HG02642 (cell line): ENCODE measurements around the gene STK32B.

Experiments used
- ATAC-seq: cut with Tn5 transposase; IDR thresholded peaks from one replicate; pipeline ENCODE4 v1.9.1; 2021; ENCODE audit warnings: mild to moderate bottlenecking; ENCODE audit not compliant: unreplicated experiment, poor library complexity

Gene STK32B

DNA sequence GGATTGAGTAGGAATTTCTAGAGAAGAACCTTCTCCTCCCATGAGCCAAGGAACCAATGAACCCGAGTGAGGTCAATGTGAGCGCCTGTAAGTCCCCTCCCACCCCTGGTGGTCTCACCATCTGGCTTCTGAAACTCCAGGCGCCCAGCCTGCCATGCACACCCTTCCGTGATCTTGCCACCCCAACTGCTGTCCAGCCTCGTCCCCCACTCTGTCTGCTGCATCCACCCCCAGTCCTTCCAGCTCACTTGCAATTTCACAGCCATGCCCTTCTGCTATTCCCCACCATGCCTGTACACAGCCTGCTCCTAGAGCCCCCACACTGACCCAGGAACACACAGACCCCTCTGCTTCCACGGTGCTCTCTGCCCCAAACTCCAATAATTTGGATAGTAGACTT lies 323.7 kb downstream of the STK32B start:
- no peak for ATAC-seq

DNA sequence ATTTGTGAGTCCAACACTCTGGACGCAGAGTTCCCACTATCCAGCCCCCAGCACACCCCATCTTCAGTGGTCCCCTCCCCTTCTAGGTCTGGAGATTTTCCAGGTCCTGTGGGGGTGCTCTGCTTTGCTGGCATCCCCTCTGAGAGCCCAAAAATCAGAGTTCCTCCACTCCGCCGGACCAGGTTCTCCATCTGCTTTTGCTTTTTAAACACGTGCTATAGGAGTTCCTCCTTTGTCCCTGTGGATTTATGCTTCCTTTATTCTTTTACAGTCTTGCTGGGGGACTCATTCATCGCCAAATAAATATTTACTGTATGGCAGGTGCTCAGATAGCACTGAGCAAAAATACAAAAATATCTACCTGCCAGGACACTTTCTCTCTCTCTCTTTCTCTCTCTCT lies 324.7 kb downstream of the STK32B start:
- ATAC-seq = no peak

DNA sequence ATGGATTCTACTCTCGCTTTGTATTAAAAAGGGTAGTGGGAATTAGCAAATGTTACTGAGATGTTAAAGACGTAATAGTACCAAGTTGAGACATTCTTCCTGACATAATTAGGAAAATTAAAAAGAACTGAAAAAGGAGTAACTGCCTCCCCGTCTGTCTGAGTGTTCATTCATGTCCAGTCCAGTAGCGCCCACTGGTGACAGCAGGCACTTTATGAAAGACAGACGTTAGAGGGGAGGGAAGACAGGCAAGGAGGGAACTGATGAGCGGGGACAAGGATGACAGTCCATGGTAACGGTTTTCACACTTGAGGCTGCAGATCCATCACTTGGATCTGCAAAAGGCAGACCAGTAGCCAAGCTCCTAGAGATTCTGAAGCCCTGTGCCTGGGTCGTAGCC lies 326.7 kb downstream of the STK32B start:
- no peak for ATAC-seq

DNA sequence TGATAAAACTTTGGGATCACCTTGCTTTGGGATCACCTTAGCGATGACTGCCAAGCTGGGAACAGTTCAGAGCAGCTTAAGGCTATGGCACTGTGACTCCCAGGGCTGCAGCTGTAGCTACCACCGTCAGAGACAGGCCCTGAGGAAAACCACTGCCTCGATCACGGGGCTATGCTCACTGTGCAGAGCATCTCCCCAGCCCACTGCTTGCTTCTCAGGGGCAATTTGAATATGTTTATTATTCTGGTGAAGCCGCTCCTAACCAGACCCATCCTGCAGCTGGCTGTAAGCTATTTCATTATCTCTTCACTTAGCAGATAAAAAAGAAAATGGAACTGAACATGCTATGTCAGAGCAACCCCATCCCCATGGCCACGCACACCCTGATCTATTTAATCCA lies 328.6 kb downstream of the STK32B start:
- ATAC-seq = no peak

DNA sequence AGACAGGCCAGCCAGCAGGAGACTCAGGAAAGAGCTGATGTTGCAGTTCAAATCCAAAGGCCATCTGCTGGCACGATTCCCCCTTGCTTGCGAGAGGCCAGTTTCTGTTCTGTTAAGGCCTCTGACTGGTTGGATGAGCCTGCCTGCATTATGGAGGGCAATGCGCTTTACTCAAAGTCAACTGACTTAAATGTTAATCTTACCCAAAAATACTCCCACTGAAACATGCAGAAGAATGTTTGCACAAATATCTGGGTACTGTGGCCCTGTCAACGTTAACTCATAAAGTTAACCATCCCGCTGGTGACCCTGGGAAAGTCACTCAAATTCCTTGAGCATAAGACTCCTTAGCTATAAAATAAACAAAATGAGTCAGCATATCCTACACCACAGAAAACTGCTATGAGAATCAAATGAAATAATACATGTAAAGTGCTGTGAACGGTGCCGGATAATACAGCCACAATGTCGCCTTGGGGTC lies 330.7 kb downstream of the STK32B start:
- no peak for ATAC-seq

DNA sequence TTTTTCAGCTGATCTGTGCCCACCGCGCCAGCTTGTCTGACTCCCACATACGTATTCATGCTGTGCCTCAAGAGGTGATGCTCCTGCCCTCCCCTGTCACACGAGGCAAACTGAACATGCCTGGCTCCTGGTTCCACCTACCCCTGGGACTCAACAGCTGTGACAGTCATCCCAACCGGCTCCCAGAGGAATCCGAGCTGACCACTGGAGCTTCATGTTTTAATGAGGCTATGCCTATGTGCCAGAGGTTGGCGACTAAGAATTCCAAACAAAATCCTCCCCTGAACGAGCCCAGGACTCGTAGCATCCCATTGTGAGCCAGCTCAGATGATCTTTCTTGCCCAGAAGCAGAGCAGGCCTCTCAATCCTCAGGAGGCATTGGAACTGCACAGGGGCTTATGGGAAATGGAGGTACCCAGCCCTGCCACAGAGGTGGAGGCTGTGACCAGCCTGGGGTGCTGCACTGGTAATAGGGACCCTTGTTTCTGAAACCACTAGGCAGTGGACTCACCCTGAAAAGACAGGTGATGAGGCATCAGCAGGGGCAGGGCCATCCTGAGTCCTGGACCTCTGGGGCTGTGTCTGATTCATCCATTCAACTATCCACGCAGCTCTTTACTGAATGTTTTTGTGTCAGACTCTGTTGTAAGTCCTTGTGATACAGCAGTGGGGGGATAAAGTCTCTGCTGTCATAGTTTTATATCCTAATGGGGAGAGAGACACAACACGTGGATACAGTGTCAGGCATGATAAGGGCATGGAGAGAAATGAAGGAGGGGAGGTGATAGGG lies 332.1 kb downstream of the STK32B start:
- ATAC-seq = no peak

DNA sequence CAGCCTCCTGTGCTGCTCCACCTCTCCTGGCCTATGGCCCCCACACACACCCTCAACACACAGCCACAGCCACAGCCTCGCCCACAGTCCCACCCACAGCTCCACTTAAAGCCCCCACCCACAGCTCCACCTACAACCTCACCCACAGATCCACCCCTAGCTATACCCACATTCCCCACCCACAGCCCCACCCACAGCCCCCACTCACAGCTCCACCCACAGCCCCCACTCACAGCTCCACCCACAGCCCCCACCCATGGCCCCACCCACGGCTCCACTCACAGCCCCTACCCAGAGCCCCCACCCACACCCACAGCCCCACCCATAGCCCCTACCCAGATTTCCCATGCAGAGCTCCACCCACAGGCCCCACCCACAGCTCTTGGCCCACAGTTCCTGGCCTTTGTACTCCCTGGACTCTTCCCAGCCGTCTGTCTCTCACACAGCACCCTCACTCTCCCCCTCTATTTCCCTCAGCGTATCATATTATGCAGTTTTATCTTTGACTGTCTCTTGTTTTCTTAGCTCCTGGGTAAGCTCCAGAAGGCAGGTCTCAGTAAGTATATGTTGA lies 334.5 kb downstream of the STK32B start:
- no peak for ATAC-seq

DNA sequence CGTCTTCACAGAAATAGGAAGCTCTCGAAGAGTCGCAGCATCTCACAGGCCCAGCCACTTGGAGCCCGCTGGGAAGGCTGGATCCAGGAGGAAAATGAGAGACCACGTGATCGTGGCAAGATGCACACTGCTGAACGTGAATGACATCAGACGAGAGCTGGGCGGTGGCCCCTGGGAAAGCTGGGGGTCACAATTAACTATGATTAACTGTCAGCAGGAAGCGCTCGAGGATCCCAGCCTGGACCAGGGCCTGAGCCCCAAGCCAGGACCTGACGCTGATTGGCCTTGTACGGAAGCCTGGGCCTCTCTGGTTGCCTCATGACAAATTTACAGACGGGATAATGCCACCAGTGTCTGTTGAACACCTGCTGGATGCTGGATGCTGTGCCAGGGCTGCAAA lies 335.6 kb downstream of the STK32B start:
- no peak for ATAC-seq

DNA sequence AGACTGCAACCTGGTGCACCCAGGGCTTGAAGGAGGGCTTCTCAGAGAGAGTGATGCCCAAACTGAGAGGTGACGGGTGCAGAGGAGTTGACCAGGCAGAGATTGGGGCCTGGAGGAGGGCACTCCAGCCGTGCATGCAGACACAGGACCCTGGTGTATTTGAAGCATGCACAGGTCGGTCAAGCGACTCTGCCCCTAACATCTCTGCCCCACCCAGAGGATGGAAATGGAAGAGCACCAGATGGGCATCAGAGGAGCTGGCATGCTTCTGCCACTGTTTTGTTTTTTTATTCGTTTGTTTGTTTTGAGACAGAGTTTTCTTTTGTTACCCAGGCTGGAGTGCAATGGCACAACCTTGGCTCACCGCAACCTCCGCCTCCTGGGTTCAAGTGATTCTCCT lies 336.2 kb downstream of the STK32B start:
- no peak for ATAC-seq

DNA sequence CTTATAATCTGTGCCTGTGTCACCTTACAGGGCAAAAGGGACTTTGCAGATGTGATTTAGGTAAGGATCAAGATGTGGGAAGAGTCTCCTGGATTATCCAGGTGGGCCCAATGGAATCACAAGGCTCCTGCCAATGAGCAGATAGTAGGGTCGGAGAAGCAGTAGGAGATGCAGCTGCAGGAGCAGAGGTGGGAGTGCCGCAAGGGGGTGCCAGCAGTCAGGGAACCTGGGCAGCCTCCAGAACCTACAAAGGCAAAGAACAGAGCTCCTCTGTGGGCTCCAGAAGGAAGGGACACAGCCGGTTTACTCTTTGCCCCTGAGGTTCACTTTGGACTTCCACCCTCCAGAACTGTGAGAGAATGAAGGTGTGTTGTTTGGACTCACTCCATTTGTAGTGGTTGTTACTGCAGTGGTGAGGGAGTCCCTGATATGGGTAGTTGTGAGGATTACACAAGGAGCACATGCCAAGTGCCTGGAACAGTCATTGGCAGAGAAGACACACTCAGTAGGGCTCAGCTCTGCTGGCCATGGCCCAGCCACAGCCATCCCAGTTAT lies 338.6 kb downstream of the STK32B start:
- ATAC-seq = no peak

DNA sequence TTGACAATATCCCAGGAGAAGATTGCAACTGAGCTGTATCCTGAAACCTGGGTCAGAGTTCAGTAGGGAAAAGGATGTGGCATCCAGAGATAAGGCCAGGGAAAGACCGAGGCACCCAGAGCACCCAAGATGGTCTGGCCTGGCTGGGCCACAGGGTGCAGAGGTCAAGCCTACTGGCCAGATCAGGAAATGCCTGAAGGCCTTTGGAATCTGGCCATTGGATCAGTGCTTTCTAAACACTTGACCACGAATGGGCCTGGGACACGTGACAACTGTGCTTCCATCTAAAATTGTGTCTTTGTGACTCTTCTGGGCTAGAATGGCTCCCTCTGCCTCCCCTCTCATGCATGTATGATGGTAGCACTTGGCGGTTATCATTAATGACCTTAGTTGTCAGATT lies 340.2 kb downstream of the STK32B start:
- ATAC-seq = no peak

DNA sequence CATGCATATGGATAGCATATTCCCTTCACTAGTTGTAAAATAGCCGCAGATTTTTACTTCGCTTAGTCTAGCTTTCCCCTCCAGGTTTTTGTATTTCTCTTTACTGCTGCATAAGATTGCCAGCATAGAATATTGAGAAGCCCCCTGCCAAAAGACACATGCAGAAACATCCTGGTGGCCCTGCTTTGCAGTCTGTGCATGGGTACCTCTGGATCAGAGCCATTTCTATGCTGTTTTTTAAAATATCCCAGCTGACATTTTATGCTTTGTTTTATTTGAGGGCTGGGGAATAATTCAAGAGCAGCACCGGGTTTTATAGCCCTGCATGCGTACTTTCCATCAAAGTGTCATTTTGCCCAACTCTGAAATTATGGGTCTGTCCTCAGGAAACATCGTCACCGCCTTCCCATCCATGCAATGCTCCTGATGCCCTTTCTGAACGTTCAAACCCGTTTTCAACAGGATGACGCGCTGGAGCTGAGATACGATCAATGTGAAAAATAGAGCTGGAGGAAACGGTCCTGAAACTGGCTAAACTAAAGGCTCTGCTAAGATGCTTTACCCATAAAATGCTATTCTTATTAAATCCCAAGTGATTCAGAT lies 342.7 kb downstream of the STK32B start:
- no peak for ATAC-seq

DNA sequence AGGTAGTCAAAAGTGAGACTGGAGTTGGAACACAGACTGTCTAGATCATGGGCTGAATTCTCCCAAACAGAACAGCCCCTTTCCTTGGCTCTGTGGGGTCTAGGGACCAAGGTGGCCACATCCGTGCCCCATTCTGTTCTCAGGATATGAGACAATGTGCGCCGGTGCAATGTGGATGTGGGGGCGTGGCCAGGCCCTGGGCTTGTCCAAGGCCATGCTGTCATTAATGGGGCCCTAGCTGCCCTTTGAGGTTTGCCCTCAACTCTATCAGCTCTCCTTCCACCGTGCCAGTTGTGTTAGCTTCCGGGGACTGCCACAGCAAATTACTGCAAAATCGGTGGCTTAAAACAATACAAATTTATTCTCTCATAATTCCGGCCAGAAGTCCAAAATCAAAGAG lies 344.5 kb downstream of the STK32B start:
- no peak for ATAC-seq

DNA sequence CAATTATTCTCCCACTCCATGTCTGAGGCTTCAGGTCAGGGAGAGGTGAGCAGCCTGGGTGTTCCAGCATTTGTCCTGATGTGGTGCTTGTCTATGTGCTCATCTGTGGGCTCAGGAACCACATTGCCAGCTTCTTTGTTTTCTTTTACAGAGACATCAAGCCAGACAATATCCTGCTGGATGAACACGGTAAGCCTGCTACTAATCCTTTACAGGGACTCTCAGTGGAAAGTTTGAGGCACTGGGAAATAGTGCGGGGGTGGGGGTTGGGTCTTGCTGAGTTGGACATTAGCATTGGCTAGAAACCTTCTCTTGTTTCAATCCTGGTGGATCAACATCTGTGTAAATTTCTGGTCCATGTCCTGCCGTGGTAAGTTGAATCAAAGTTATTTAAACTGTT lies 346.8 kb downstream of the STK32B start:
- no peak for ATAC-seq

DNA sequence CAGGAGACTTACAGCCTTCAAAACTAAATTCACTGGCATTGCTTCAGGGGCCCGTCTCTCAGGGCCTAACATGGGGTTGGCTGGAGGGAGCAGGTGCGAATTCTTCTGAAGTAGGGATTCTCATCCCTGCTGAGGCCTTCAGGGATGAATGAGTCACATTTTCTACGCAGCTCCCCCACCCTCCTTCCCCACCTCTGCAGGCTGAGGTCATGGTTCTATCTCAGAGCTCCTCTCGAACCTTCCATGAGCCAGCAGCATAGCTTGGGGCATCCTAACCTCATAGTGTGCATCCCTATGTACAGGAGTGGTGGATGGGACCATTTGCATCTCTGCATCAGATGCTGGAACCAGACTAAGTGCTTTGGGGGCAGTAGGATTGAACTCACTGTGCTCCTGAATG lies 347.8 kb downstream of the STK32B start:
- no peak for ATAC-seq

DNA sequence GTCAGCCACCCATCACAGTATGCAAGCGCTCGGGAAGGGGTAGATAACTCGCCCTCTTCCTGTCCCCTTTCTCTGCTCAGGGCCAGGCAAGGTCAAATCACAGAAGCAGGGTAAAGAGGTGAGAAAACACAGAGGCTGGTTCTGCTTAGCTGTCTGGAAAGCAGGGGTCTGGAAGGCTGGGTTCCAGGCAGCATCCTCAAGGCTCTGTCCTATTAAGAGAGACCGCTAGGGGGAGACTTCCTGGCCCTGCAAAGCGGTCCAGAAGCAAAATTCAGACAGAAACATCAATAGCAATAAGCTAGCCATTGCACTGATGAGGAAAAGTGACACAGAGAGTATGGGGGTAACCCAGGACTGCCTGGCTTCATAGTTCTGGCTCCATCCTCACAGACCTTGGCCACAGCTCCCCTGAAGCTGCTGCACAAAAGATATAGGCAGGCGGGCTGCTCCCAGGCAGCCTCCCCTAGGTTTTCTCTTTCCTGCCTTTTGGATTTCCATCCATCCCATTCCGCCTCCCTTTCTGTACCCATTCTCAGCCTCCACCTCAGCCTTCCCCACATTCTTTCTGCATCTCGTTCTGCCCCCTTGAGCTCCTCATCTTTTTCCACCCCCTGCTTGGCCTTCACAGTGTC lies 348.6 kb downstream of the STK32B start:
- ATAC-seq = no peak

DNA sequence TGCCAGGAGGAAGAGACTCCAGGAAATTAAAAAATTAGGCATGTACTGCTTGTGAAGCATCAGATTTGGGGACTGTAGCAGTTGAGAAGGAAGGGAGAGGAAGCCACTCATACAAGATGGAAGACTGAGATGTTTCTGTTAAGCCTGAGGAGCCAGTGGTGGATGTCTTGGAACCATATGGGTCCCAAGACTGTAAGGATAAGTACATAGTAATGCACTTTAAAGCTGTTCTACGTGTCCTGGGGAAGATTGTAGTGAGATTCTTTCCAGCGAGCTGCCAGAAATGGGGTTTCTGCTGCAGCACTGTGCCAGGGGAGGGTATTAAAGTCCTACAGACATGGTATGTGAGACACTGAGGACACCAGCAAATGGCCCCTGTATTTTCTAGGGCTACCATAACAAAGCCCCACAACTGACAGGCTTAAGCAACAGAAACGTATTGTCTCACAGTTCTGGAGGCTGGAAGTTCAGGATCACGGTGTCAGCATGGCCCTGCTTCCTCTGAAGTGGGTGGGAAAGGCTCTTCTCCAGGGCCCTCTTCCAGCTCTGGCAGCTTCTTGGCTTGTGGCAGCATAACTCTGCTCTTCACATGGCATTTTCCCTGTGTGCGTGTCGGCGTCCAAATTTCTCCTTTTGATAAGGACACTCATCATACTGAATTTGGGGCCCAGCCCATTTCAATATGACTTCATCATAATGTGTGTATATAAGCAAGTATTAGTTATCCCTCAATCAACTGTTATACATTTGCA lies 352.6 kb downstream of the STK32B start:
- ATAC-seq = no peak

DNA sequence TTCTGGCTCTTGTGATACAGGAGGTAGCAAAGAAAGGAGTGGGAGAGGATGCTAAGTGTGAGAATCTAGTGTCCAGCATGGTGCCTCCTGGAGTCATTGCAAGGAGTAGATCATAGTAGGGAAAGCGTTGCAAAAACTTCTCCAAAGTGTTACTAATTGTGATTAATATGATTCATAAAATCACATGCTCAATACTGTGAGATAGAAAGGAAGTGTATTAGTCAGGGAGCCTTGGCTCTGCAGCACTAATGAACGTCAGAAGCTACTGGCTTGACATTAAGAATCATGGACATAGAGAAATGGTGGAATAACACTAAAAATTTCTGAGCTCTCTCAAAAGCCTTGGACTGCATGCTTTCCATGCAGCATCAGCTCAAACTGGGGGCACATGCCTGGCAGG lies 358.0 kb downstream of the STK32B start:
- no peak for ATAC-seq

DNA sequence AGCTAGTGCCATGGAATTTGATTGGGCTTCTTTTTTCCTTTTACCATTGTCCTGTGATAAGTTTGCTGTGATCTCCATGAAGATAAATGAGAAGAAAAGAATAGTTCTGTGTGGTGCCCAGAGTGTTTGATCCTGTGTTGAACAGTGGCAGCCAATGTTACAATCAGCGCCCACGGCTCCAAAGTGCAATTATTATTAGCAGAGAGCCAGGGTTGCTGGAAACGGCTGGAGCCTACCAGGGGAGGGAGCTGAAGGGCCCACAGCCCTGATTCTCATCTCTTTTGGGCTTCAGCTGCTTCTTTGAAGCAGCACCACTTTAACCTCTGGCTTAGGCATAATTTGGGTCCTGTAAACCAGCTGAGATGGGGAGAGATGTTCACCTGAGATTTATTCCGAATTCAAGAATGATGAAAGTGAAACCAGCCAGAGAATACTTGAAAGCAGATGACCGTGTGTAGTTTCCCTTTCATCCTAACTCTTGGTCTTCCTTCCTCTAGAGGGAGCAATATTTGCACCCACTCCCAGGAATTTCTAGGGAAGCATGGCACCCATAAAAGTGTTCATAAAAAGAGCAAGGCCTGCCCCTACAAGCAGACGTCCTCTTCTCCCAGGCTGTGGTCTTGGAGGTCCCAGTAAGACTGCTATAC lies 358.8 kb downstream of the STK32B start:
- ATAC-seq = no peak

DNA sequence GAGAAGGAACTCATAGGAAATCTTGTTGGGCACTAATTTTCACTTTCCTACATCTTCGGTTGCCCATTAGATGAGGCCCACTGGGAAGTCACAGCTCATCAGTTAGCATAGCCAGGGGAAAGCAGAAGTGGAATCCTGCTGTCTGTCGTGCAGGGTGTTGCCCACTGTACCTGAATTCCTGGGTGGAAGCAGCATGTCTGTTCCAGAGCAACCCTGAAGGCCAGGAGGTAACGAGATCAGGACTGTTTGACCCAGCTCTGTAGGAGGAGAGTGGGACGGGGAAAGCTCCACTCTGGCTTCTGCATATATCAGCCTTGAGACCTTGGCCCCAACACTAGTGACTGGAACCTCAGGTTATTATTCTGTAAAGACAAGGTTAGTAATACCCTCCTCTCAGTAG lies 361.0 kb downstream of the STK32B start:
- ATAC-seq = no peak
